Cerebellar nuclear complex (tissue), 1 donor: ENCODE results near the gene PKP3.
"Not testable (repeated sequence)": the region's sequence is repeated elsewhere in the genome, so short reads cannot be mapped to it uniquely, and the experiment has no call there.

Experiments
- DNase-seq, 2 experiments: peaks; one replicate each; lab custom pipeline; 2025; lab: John Stamatoyannopoulos, UW

PKP3 gene

GRCh38 chr11:412641-413119, 18.7 kb downstream of the PKP3 start:
- DNase-seq = no peak

GRCh38 chr11:413120-414081, 19.4 kb downstream of the PKP3 start:
- no peak for DNase-seq

- DNase-seq = no peak
Observed at GRCh38 chr11:414318-414857, 20.4 kb downstream of the PKP3 start.

GRCh38 chr11:415640-416041, 21.6 kb downstream of the PKP3 start:
- no peak for DNase-seq

- DNase-seq = no peak
Observed at GRCh38 chr11:416051-416756, 22.2 kb downstream of the PKP3 start.

GRCh38 chr11:416757-417621, 23.0 kb downstream of the PKP3 start:
- no peak for DNase-seq

GRCh38 chr11:417652-418342, 23.8 kb downstream of the PKP3 start:
- no peak for DNase-seq

GRCh38 chr11:418343-419247, 24.6 kb downstream of the PKP3 start:
- no peak for DNase-seq

- DNase-seq = no peak
Observed at GRCh38 chr11:419248-420005, 25.4 kb downstream of the PKP3 start.

- DNase-seq = no peak
Observed at GRCh38 chr11:420054-420910, 26.3 kb downstream of the PKP3 start.

GRCh38 chr11:420911-421321, 26.9 kb downstream of the PKP3 start:
- no peak for DNase-seq

- DNase-seq = no peak
Observed at GRCh38 chr11:422249-422656, 28.2 kb downstream of the PKP3 start.

GRCh38 chr11:424232-424631, 30.2 kb downstream of the PKP3 start:
- no peak for DNase-seq

GRCh38 chr11:424766-425165, 30.8 kb downstream of the PKP3 start:
- DNase-seq = not testable (repeated sequence)

GRCh38 chr11:425301-425700, 31.3 kb downstream of the PKP3 start:
- no peak for DNase-seq

GRCh38 chr11:426851-427250, 32.8 kb downstream of the PKP3 start:
- DNase-seq = no peak

- DNase-seq = no peak
Observed at GRCh38 chr11:428295-428694, 34.3 kb downstream of the PKP3 start.

- no peak for DNase-seq
Observed at GRCh38 chr11:429391-429790, 35.4 kb downstream of the PKP3 start.
